Measurements from ENCODE around the gene KRTAP5-6. TPM values are rescaled to one million over a fixed set of nuclear protein-coding genes. Genes with fewer than 3 reads are reported as not detected.

KRTAP5-6 gene, protein sequence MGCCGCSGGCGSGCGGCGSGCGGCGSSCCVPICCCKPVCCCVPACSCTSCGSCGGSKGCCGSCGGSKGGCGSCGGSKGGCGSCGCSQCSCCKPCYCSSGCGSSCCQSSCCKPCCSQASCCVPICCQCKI
- not detected in 2 replicates for total RNA-seq

GRCh38 chr11:1696608-1697570 is at the start of gene KRTAP5-6:
Gene KRTAP5-6 (plus strand): TSS chr11:1697195. CDS start chr11:1697246, 51 bp downstream.

Other genes with a start within 250 kb of the KRTAP5-6 start
- 11.1 and 20.2 TPM in 2 replicates for gene MOB2, start 210.4 kb upstream of the KRTAP5-6 start, total RNA-seq
- 0.05 TPM in 1 of 2 replicates, not detected in the other for gene DUSP8, start 124.9 kb upstream of the KRTAP5-6 start, total RNA-seq
- gene KRTAP5-1, start 111.9 kb upstream of the KRTAP5-6 start, total RNA-seq = not detected in 2 replicates
- gene KRTAP5-2, start 98.9 kb upstream of the KRTAP5-6 start, total RNA-seq = not detected in 2 replicates
- gene KRTAP5-3, start 88.7 kb upstream of the KRTAP5-6 start, total RNA-seq = not detected in 2 replicates
- gene KRTAP5-4, start 75.1 kb upstream of the KRTAP5-6 start, total RNA-seq = not detected in 2 replicates
- gene KRTAP5-5, start 67.4 kb upstream of the KRTAP5-6 start, total RNA-seq = not detected in 2 replicates
- gene IFITM10, start 53.4 kb downstream of the KRTAP5-6 start, total RNA-seq = 0.44 and 1.6 TPM in 2 replicates
- gene CTSD, start 66.7 kb downstream of the KRTAP5-6 start, total RNA-seq = 454 and 486 TPM in 2 replicates
- gene SYT8, start 137.8 kb downstream of the KRTAP5-6 start, total RNA-seq = not detected in 2 replicates
- gene TNNI2, start 141.8 kb downstream of the KRTAP5-6 start, total RNA-seq = not detected in 2 replicates
- gene LSP1, start 155.9 kb downstream of the KRTAP5-6 start, total RNA-seq = 238 and 277 TPM in 2 replicates
- gene PRR33, start 194.7 kb downstream of the KRTAP5-6 start, total RNA-seq = not detected in 2 replicates
- 2.9 and 7.9 TPM in 2 replicates for gene TNNT3, start 222.5 kb downstream of the KRTAP5-6 start, total RNA-seq